ENCODE data around the gene FXYD5. TPM values are rescaled to one million over a fixed set of nuclear protein-coding genes. Genes with fewer than 3 reads are reported as not detected.

The FXYD5 gene
- total and polyA plus RNA-seq, 2 donors (not counting 1 experiment from before 2014, with no cell fraction given), result 19.8 to 100 TPM

GRCh38 chr19:35207391-35207871, 52.9 kb downstream of the FXYD5 start:
- Histone ChIP-seq H3K4me2 (ENCODE audit: extremely low read depth, insufficient read depth, low read length) (no peak overlapping the region), H3K36me3 (ENCODE audit: control insufficient read depth, insufficient read depth, low read length) (no peaks in the 10 kb centered on the region), H4K20me1 (ENCODE audit: control insufficient read depth, extremely low read depth, insufficient read depth, low read length) (no peaks in the 10 kb centered on the region), H3K9ac (ENCODE audit: insufficient read depth, low read length) (no peak overlapping the region), H3K4me3 (replicated peaks in 1 of 4; ENCODE audit: control extremely low read depth in 1 of 4, insufficient read depth in 1 of 4, low read depth in 3 of 4, low read length in 4 of 4) (no peak overlapping the region), H3K9me3 (ENCODE audit: control insufficient read depth, insufficient read depth, low read depth, low read length) (no peaks in the 10 kb centered on the region), H2AFZ (ENCODE audit: low read length) (no peak overlapping the region), H3K79me2 (ENCODE audit: control insufficient read depth, insufficient read depth, low read length) (no peaks in the 10 kb centered on the region), H3K27me3 (ENCODE audit: control insufficient read depth, insufficient read depth, low read length) (no peaks in the 10 kb centered on the region), H3K27ac (ENCODE audit: insufficient read depth, low read length) (no peak overlapping the region), H3K4me1 (ENCODE audit: control insufficient read depth, extremely low read depth, insufficient read depth, low read length) (no peaks in the 10 kb centered on the region)
- TF ChIP-seq CTCF (conservative IDR thresholded peaks at IDR 0.05 in 1 of 2, IDR thresholded peaks at IDR 0.05 in 1 of 2; ENCODE audit: low read depth in 1 of 2, low read length in 2 of 2), result no peak
- DNase-seq (ENCODE audit: low read depth in 2 of 2), result no peak

- H3K4me3 ChIP-seq (replicated peaks in 1 of 4; ENCODE audit: control extremely low read depth in 1 of 4, insufficient read depth in 1 of 4, low read depth in 3 of 4, low read length in 4 of 4), result no peak overlapping the region
- H2AFZ ChIP-seq (ENCODE audit: low read length), result no peak overlapping the region
- no peaks in the 10 kb centered on the region for H3K4me1 ChIP-seq (ENCODE audit: control insufficient read depth, extremely low read depth, insufficient read depth, low read length)
Measured at GRCh38 chr19:35208121-35208520, 53.6 kb downstream of the FXYD5 start.

GRCh38 chr19:35209646-35210045, 55.1 kb downstream of the FXYD5 start:
- H3K9ac ChIP-seq (ENCODE audit: insufficient read depth, low read length), result no peak overlapping the region
- H3K79me2 ChIP-seq (ENCODE audit: control insufficient read depth, insufficient read depth, low read length), result no peaks in the 10 kb centered on the region
- H3K27me3 ChIP-seq (ENCODE audit: control insufficient read depth, insufficient read depth, low read length), result no peaks in the 10 kb centered on the region
- H2AFZ ChIP-seq (ENCODE audit: low read length), result no peak overlapping the region
- no peak for DNase-seq (ENCODE audit: low read depth in 2 of 2)
- H3K27ac ChIP-seq (ENCODE audit: insufficient read depth, low read length), result no peak overlapping the region
- H3K4me2 ChIP-seq (ENCODE audit: extremely low read depth, insufficient read depth, low read length), result no peak overlapping the region
- H3K9me3 ChIP-seq (ENCODE audit: control insufficient read depth, insufficient read depth, low read depth, low read length), result no peaks in the 10 kb centered on the region
- no peak overlapping the region for H3K4me3 ChIP-seq (replicated peaks in 1 of 4; ENCODE audit: control extremely low read depth in 1 of 4, insufficient read depth in 1 of 4, low read depth in 3 of 4, low read length in 4 of 4)
- no peak for TF ChIP-seq CTCF (conservative IDR thresholded peaks at IDR 0.05 in 1 of 2, IDR thresholded peaks at IDR 0.05 in 1 of 2; ENCODE audit: low read depth in 1 of 2, low read length in 2 of 2)
- no peak for TF ChIP-seq EZH2 (IDR thresholded peaks at IDR 0.05; ENCODE audit: low read length, missing control alignments)
- peaks cover 8% of the 10 kb centered on the region for H3K4me1 ChIP-seq (ENCODE audit: control insufficient read depth, extremely low read depth, insufficient read depth, low read length)
- no peaks in the 10 kb centered on the region for H3K36me3 ChIP-seq (ENCODE audit: control insufficient read depth, insufficient read depth, low read length)
- no peaks in the 10 kb centered on the region for H4K20me1 ChIP-seq (ENCODE audit: control insufficient read depth, extremely low read depth, insufficient read depth, low read length)

More at GRCh38 chr19:35208121-35208520, 53.6 kb downstream of the FXYD5 start:
- no peaks in the 10 kb centered on the region for H3K9me3 ChIP-seq (ENCODE audit: control insufficient read depth, insufficient read depth, low read depth, low read length)
- TF ChIP-seq CTCF (conservative IDR thresholded peaks at IDR 0.05 in 1 of 2, IDR thresholded peaks at IDR 0.05 in 1 of 2; ENCODE audit: low read depth in 1 of 2, low read length in 2 of 2) (no peak), EZH2 (IDR thresholded peaks at IDR 0.05; ENCODE audit: low read length, missing control alignments) (no peak)
- no peaks in the 10 kb centered on the region for H3K27me3 ChIP-seq (ENCODE audit: control insufficient read depth, insufficient read depth, low read length)
- no peaks in the 10 kb centered on the region for H4K20me1 ChIP-seq (ENCODE audit: control insufficient read depth, extremely low read depth, insufficient read depth, low read length)
- no peak overlapping the region for H3K27ac ChIP-seq (ENCODE audit: insufficient read depth, low read length)
- no peaks in the 10 kb centered on the region for H3K36me3 ChIP-seq (ENCODE audit: control insufficient read depth, insufficient read depth, low read length)
- no peak overlapping the region for H3K9ac ChIP-seq (ENCODE audit: insufficient read depth, low read length)
- H3K4me2 ChIP-seq (ENCODE audit: extremely low read depth, insufficient read depth, low read length), result no peak overlapping the region
- H3K79me2 ChIP-seq (ENCODE audit: control insufficient read depth, insufficient read depth, low read length), result no peaks in the 10 kb centered on the region
- no peak for DNase-seq (ENCODE audit: low read depth in 2 of 2)

Data from fibroblast of lung (primary cell).